Measurements from ENCODE around the gene ZFHX3. TPM values are rescaled to one million over a fixed set of nuclear protein-coding genes. Genes with fewer than 3 reads are reported as not detected.

Gene ZFHX3
- polyA plus RNA-seq, 1 donor (not counting 4 experiments of a cell fraction or from before 2014, with no cell fraction given) = 1.2 TPM

DNA sequence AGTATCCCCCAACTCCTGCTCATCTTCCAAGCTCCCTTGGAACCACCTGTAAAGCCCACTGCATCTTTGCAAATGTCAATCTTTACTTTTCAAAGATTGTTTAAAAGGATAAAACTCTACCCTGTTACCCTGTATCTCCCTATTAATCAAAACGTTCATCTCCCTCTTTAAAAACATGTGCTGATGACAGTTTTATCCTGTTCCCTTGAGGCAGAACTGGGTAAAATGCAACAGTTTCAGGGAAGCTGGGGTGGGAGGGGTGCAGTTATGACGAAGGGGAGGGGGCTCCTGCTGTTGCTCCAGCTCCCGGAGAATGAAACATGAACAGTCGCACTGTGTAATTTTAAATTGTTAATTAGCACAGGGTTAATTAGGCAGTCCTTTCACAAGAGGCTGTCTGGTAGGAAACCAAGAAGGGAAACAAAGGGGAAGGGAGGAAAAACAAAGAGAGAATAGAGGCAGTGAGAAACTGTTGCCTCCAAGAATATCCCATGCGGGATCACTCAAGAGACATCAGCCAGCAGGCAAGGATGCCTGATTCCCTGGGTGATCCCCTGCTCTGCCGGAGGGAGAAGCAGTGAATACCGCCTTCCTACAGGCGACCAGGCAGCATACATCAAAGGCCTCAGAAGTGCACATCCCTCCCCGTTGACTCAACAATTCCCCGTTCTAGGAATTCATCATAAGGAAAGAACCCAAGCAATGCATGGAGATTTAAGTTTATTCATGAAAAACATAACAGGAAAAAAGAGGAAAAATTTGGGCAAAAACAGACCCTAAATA lies 84.2 kb downstream of the ZFHX3 start:
- Histone ChIP-seq H3K4me2 (ENCODE audit: control insufficient read depth, extremely low read depth, insufficient read depth, low read depth, low read length) (no peak overlapping the region), H4K20me1 (ENCODE audit: control insufficient read depth, extremely low read depth, insufficient read depth, low read length) (peaks cover 2% of the 10 kb centered on the region), H3K79me2 (ENCODE audit: control insufficient read depth, insufficient read depth, low read length) (no peaks in the 10 kb centered on the region), H3K4me1 (ENCODE audit: control insufficient read depth, extremely low read depth, insufficient read depth, low read length) (peaks cover 10% of the 10 kb centered on the region), H3K36me3 (ENCODE audit: control insufficient read depth in 2 of 2, extremely low read depth in 1 of 2, insufficient read depth in 2 of 2, low read length in 2 of 2) (peaks cover 3 to 4% of the 10 kb centered on the region in 2 experiments), H3K27me3 (ENCODE audit: control insufficient read depth, extremely low read depth, insufficient read depth, low read length) (no peaks in the 10 kb centered on the region), H3K9me3 (ENCODE audit: control insufficient read depth, low read depth, low read length) (no peaks in the 10 kb centered on the region), H3K4me3 (ENCODE audit: control insufficient read depth in 2 of 3, extremely low read depth in 1 of 3, insufficient read depth in 2 of 3, low read depth in 1 of 3, low read length in 3 of 3) (no peak overlapping the region), H3K9ac (ENCODE audit: control insufficient read depth, extremely low read depth, insufficient read depth, low read length) (no peak overlapping the region), H2AFZ (ENCODE audit: control insufficient read depth, low read length) (no peak overlapping the region), H3K27ac (ENCODE audit: control insufficient read depth, insufficient read depth, low read length) (no peak overlapping the region), H3K9me1 (ENCODE audit: control insufficient read depth, extremely low read depth, insufficient read depth, low read length) (peaks cover 2% of the 10 kb centered on the region)
- dilution Hi-C loops (cut with MboI; ENCODE audit: extremely low pct_ligation_motif_present, low sequenced_read_pairs) = no loop called here
- no peak for DNase-seq (ENCODE audit: low read depth, low spot score)
- TF ChIP-seq EZH2 (IDR thresholded peaks at IDR 0.05; ENCODE audit: low read length) = no peak
- TF ChIP-seq, protein P1, sequence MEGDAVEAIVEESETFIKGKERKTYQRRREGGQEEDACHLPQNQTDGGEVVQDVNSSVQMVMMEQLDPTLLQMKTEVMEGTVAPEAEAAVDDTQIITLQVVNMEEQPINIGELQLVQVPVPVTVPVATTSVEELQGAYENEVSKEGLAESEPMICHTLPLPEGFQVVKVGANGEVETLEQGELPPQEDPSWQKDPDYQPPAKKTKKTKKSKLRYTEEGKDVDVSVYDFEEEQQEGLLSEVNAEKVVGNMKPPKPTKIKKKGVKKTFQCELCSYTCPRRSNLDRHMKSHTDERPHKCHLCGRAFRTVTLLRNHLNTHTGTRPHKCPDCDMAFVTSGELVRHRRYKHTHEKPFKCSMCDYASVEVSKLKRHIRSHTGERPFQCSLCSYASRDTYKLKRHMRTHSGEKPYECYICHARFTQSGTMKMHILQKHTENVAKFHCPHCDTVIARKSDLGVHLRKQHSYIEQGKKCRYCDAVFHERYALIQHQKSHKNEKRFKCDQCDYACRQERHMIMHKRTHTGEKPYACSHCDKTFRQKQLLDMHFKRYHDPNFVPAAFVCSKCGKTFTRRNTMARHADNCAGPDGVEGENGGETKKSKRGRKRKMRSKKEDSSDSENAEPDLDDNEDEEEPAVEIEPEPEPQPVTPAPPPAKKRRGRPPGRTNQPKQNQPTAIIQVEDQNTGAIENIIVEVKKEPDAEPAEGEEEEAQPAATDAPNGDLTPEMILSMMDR (optimal IDR thresholded peaks at IDR 0.05 in 1 of 3, IDR thresholded peaks at IDR 0.05 in 1 of 3, conservative IDR thresholded peaks at IDR 0.05 in 1 of 3; ENCODE audit: extremely low read depth in 1 of 3, insufficient read depth in 2 of 3, low read length in 3 of 3) = no peak
- FAIRE-seq = no peak

DNA sequence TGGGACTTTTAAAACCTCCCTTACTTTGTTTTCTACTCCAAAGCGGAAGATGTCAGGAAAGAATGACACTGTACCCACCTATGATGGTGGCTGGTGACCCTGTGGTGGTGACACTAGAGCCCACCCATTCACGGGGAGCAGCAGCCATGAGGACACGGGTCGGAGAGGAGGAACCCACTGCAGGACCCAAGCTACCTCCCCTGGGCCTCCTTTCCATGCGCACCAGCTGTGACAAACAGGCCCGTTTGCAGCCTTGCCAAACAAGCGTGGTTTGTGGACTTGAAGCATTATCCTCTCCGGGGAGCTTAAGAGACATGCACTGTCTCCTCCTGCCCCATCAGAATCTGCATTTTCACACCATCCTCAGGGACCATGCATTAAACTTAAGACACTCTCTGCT lies 85.6 kb downstream of the ZFHX3 start:
- H3K36me3 ChIP-seq (ENCODE audit: control insufficient read depth in 2 of 2, extremely low read depth in 1 of 2, insufficient read depth in 2 of 2, low read length in 2 of 2) = peaks cover 5 to 6% of the 10 kb centered on the region in 2 experiments
- peaks cover 2% of the 10 kb centered on the region for H4K20me1 ChIP-seq (ENCODE audit: control insufficient read depth, extremely low read depth, insufficient read depth, low read length)
- H2AFZ ChIP-seq (ENCODE audit: control insufficient read depth, low read length) = no peak overlapping the region
- no peak overlapping the region for H3K4me3 ChIP-seq (ENCODE audit: control insufficient read depth in 2 of 3, extremely low read depth in 1 of 3, insufficient read depth in 2 of 3, low read depth in 1 of 3, low read length in 3 of 3)
- no peak overlapping the region for H3K9ac ChIP-seq (ENCODE audit: control insufficient read depth, extremely low read depth, insufficient read depth, low read length)
- H3K27me3 ChIP-seq (ENCODE audit: control insufficient read depth, extremely low read depth, insufficient read depth, low read length) = no peaks in the 10 kb centered on the region
- peaks cover 10% of the 10 kb centered on the region for H3K4me1 ChIP-seq (ENCODE audit: control insufficient read depth, extremely low read depth, insufficient read depth, low read length)
- dilution Hi-C loops (cut with MboI; ENCODE audit: extremely low pct_ligation_motif_present, low sequenced_read_pairs) = no loop called here
- H3K9me3 ChIP-seq (ENCODE audit: control insufficient read depth, low read depth, low read length) = no peaks in the 10 kb centered on the region
- DNase-seq (ENCODE audit: low read depth, low spot score) (no peak), FAIRE-seq (no peak)
- no peaks in the 10 kb centered on the region for H3K79me2 ChIP-seq (ENCODE audit: control insufficient read depth, insufficient read depth, low read length)
- peaks cover 2% of the 10 kb centered on the region for H3K9me1 ChIP-seq (ENCODE audit: control insufficient read depth, extremely low read depth, insufficient read depth, low read length)
- H3K4me2 ChIP-seq (ENCODE audit: control insufficient read depth, extremely low read depth, insufficient read depth, low read depth, low read length) = no peak overlapping the region
- H3K27ac ChIP-seq (ENCODE audit: control insufficient read depth, insufficient read depth, low read length) = no peak overlapping the region
- TF ChIP-seq, protein P1 (optimal IDR thresholded peaks at IDR 0.05 in 1 of 3, IDR thresholded peaks at IDR 0.05 in 1 of 3, conservative IDR thresholded peaks at IDR 0.05 in 1 of 3; ENCODE audit: extremely low read depth in 1 of 3, insufficient read depth in 2 of 3, low read length in 3 of 3) = no peak
- TF ChIP-seq EZH2 (IDR thresholded peaks at IDR 0.05; ENCODE audit: low read length) = no peak
